ENCODE data around the gene B4GALNT2. TPM values are rescaled to one million over a fixed set of nuclear protein-coding genes. Genes with fewer than 3 reads are reported as not detected.

B4GALNT2 gene
- total RNA-seq, 2 donors from 2014 or later, result not detected

- Histone ChIP-seq H3K27ac (peak overlapping the region; percentile 86 to 95 (median 92)), H3K4me1 (peaks cover 10% of the 10 kb centered on the region), H3K27me3 (no peaks in the 10 kb centered on the region), H3K36me3 (replicated peaks in 1 of 2; ENCODE audit: insufficient read depth in 1 of 2, low read depth in 2 of 2) (no peaks in the 10 kb centered on the region), H3K9me3 (no peaks in the 10 kb centered on the region), H3K4me3 (peak overlapping the region; percentile 40 to 42)
- TF ChIP-seq CTCF (IDR thresholded peaks at IDR 0.05), result no peak
- TF ChIP-seq POLR2A (IDR thresholded peaks at IDR 0.05), result no peak
- 5% methylated on average over 8 of the region's 8 CpGs for WGBS, 2 donors
- DNase-seq (no peak), ATAC-seq (no peak)
- intact Hi-C loops (cut with DNase I), result no loop called here
Measured at GRCh38 chr17:49191409-49191916, 58.9 kb downstream of the B4GALNT2 start.

GRCh38 chr17:49191917-49192741 lies 59.6 kb downstream of the B4GALNT2 start:
- ATAC-seq (peak; percentile 83), DNase-seq (peak; percentile 94 to 95 (median 94))
- intact Hi-C loops (cut with DNase I), result no loop called here
- peaks cover 10% of the 10 kb centered on the region for H3K4me1 ChIP-seq
- WGBS, 2 donors, result 0% methylated on average over 19 to 53 of the region's 53 CpGs
- peak in 4 of 7 experiments; percentile 13 to 34 (median 30) for TF ChIP-seq CTCF (IDR thresholded peaks at IDR 0.05)
- TF ChIP-seq POLR2A (IDR thresholded peaks at IDR 0.05), result peak in 2 of 3 donors; percentile 39 to 51
- no peaks in the 10 kb centered on the region for H3K9me3 ChIP-seq
- H3K27ac ChIP-seq, result peak overlapping the region; percentile 86 to 95 (median 92)
- no peaks in the 10 kb centered on the region for H3K27me3 ChIP-seq
- no peaks in the 10 kb centered on the region for H3K36me3 ChIP-seq (replicated peaks in 1 of 2; ENCODE audit: insufficient read depth in 1 of 2, low read depth in 2 of 2)
- peak overlapping the region; percentile 40 to 42 for H3K4me3 ChIP-seq

GRCh38 chr17:49193513-49194296 lies 61.1 kb downstream of the B4GALNT2 start:
- no peak for ATAC-seq
- H3K27me3 ChIP-seq, result no peaks in the 10 kb centered on the region
- 10 to 24% methylated on average over 20 to 21 of the region's 21 CpGs for WGBS, 2 donors
- intact Hi-C loops (cut with DNase I), result no loop called here
- H3K4me1 ChIP-seq, result peaks cover 10% of the 10 kb centered on the region
- H3K36me3 ChIP-seq (replicated peaks in 1 of 2; ENCODE audit: insufficient read depth in 1 of 2, low read depth in 2 of 2), result no peaks in the 10 kb centered on the region
- DNase-seq, result peak; percentile 33 to 60 (median 42)
- H3K27ac ChIP-seq, result peak overlapping the region in 3 of 4 donors; percentile 91 to 95 (median 93)
- peak overlapping the region in 1 of 2 donors; percentile 40 for H3K4me3 ChIP-seq
- H3K9me3 ChIP-seq, result no peaks in the 10 kb centered on the region
- TF ChIP-seq POLR2A (IDR thresholded peaks at IDR 0.05) (no peak), CTCF (IDR thresholded peaks at IDR 0.05) (no peak)

- Histone ChIP-seq H3K36me3 (replicated peaks in 1 of 2; ENCODE audit: insufficient read depth in 1 of 2, low read depth in 2 of 2) (no peaks in the 10 kb centered on the region), H3K27me3 (no peaks in the 10 kb centered on the region), H3K4me3 (no peak overlapping the region), H3K27ac (no peak overlapping the region), H3K4me1 (peaks cover 10% of the 10 kb centered on the region), H3K9me3 (no peaks in the 10 kb centered on the region)
- no peak for TF ChIP-seq POLR2A (IDR thresholded peaks at IDR 0.05)
- no peak for TF ChIP-seq CTCF (IDR thresholded peaks at IDR 0.05)
- DNase-seq, result no peak
- 68 to 79% methylated on average over 3 of the region's 3 CpGs for WGBS, 2 donors
- ATAC-seq, result no peak
- intact Hi-C loops (cut with DNase I), result no loop called here
Measured at GRCh38 chr17:49194297-49194607, 61.7 kb downstream of the B4GALNT2 start.
